Neural cell (in vitro differentiated cells): ENCODE results near the gene SLX4. TPM values are rescaled to one million over a fixed set of nuclear protein-coding genes. Genes with fewer than 3 reads are reported as not detected.

ENCODE experiments used
- H2AFZ ChIP-seq: fragments of 200-600, 300-800 bp; sonication (generic), shearing (Covaris generic); 2 replicates; pipeline ENCODE4 v1.6.0; 2014; ENCODE audit warnings: low read depth, mild to moderate bottlenecking, antibody characterized with exemption, low read length, moderate library complexity
- H3F3A ChIP-seq: fragments of 200-600 bp; shearing (Covaris generic); 2 replicates; pipeline ENCODE4 v1.6.1; 2016; ENCODE audit warnings: mild to moderate bottlenecking, moderate library complexity, mixed read lengths, antibody characterized with exemption, low read length; ENCODE audit not compliant: insufficient read depth, poor library complexity, severe bottlenecking
- H3K27ac ChIP-seq: fragments of 200-600, 300-800 bp; sonication (generic), shearing (Covaris generic); 2 replicates; pipeline ENCODE4 v1.5.1; 2014; ENCODE audit warnings: mild to moderate bottlenecking, low read length, moderate library complexity
- H3K27me3 ChIP-seq: fragments of 300-800, 200-600 bp; sonication (generic), shearing (Covaris generic); 2 replicates; pipeline ENCODE4 v1.6.0; 2014; ENCODE audit warnings: mild to moderate bottlenecking, low read depth, low read length, moderate library complexity; ENCODE audit not compliant: insufficient read depth
- H3K36me3 ChIP-seq: fragments of 300-800, 200-600 bp; sonication (generic), shearing (Covaris generic); 2 replicates; pipeline ENCODE4 v1.5.1; 2014; ENCODE audit warnings: mild to moderate bottlenecking, antibody characterized with exemption, low read length, moderate library complexity; ENCODE audit not compliant: insufficient read depth
- H3K4me2 ChIP-seq: fragments of 300-800, 200-600 bp; sonication (generic), shearing (Covaris generic); 2 replicates; pipeline ENCODE4 v1.6.0; 2014; ENCODE audit warnings: mild to moderate bottlenecking, low read length
- H3K4me3 ChIP-seq: fragments of 300-800, 200-600 bp; sonication (generic), shearing (Covaris generic); 2 replicates; pipeline ENCODE4 v1.5.1; 2014; ENCODE audit warnings: mild to moderate bottlenecking, low read length, moderate library complexity
- H3K79me2 ChIP-seq: fragments of 200-600 bp; shearing (Covaris generic); replicated peaks from 2 replicates; pipeline ENCODE4 v1.6.0; 2014; ENCODE audit warnings: mild to moderate bottlenecking, low read length, moderate library complexity; ENCODE audit not compliant: insufficient read depth
- H3K9ac ChIP-seq: fragments of 300-800, 200-600 bp; sonication (generic), shearing (Covaris generic); 2 replicates; pipeline ENCODE4 v1.6.1; 2016; ENCODE audit warnings: mild to moderate bottlenecking, low read length, mixed read lengths
- H3K9me2 ChIP-seq: fragments of 200-600 bp; shearing (Covaris generic); 2 replicates; pipeline ENCODE4 v1.6.1; 2016; ENCODE audit warnings: mild to moderate bottlenecking, low read length, mixed read lengths; ENCODE audit not compliant: insufficient read depth
- H3K9me3 ChIP-seq: fragments of 200-600, 300-800 bp; sonication (generic), shearing (Covaris generic); 2 replicates; pipeline ENCODE4 v1.6.1; 2016; ENCODE audit warnings: mild to moderate bottlenecking, mixed run types, low read length, moderate library complexity, mixed read lengths
- H4K20me1 ChIP-seq: fragments of 200-600 bp; shearing (Covaris generic); 2 replicates; pipeline ENCODE4 v1.6.1; 2016; ENCODE audit warnings: mild to moderate bottlenecking, mixed run types; ENCODE audit not compliant: insufficient read depth
- EP300 ChIP-seq: fragments of 450-650 bp; conservative IDR thresholded peaks from 2 replicates; pipeline ENCODE4 v1.6.1; 2014; ENCODE audit warnings: antibody characterized with exemption, mild to moderate bottlenecking, moderate library complexity; ENCODE audit not compliant: poor library complexity, severe bottlenecking
- EZH2 ChIP-seq: fragments of 200-600, 300-800 bp; shearing (Covaris generic), sonication (generic); IDR thresholded peaks from 2 replicates; pipeline ENCODE4 v1.6.1; 2014; ENCODE audit warnings: antibody characterized with exemption, low read length, borderline replicate concordance, mild to moderate bottlenecking; ENCODE audit not compliant: insufficient read depth, poor library complexity, severe bottlenecking
- MXI1 ChIP-seq: fragments of 450-650 bp; conservative IDR thresholded peaks from 2 replicates; pipeline ENCODE4 v1.6.1; 2014; ENCODE audit warnings: antibody characterized with exemption, mild to moderate bottlenecking; ENCODE audit not compliant: poor library complexity, severe bottlenecking
- POLR2AphosphoS5 ChIP-seq: IDR thresholded peaks from 2 replicates; pipeline ENCODE4 v1.6.1; 2012
- RAD21 ChIP-seq: fragments of 450-650 bp; conservative IDR thresholded peaks from 2 replicates; pipeline ENCODE4 v1.6.1; 2014; ENCODE audit warnings: antibody characterized with exemption, mild to moderate bottlenecking, moderate library complexity
- SMC3 ChIP-seq: fragments of 450-650 bp; conservative IDR thresholded peaks from 2 replicates; pipeline ENCODE4 v1.6.1; 2014; ENCODE audit warnings: antibody characterized with exemption, mild to moderate bottlenecking, moderate library complexity; ENCODE audit not compliant: poor library complexity
- TAF1 ChIP-seq: IDR thresholded peaks from 2 replicates; pipeline ENCODE4 v1.6.1; 2012; ENCODE audit warnings: low read depth
- polyA plus RNA-seq: library from polyadenylated mRNA; depleted of rRNA; stranded (reverse); fragments of >200 nt; gene quantifications from 2 replicates; pipeline ENCODE4 v1.2.3, GENCODE V29; 2014
- TF ChIP-seq, protein P1 (sequence below): IDR thresholded peaks from 2 replicates; pipeline ENCODE4 v1.6.1; 2012; ENCODE audit warnings: borderline replicate concordance
- TF ChIP-seq, protein P2 (sequence below): fragments of 450-650 bp; IDR thresholded peaks from 2 replicates; pipeline ENCODE4 v1.5.1; 2014; ENCODE audit warnings: antibody characterized with exemption, mild to moderate bottlenecking, moderate library complexity; ENCODE audit not compliant: poor library complexity, severe bottlenecking

The SLX4 gene
- polyA plus RNA-seq, 1 donor from 2014 or later, result 2.9 TPM

DNA sequence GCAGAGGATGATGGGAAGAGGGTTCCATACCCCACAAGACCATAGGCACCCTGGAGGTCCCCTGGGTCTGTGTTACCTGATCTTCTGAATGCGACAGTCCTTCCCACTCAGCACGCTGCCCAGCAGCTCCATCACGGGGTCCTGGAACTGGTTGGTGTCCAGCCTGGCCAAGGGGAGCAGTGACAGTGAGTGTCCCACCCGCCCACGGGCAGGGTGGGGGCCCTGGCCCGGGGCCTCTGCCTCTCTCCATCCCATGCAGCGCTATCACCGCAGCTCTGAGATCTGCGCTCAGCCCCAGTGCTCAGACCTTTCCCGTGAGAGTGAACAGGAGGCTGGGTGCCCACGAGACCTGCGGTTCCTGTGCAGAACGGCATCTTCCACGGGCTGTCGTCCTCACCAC lies 49.8 kb downstream of the SLX4 start:
- H3K9me2 ChIP-seq, result no peaks in the 10 kb centered on the region
- H3K9ac ChIP-seq, result no peak overlapping the region

DNA sequence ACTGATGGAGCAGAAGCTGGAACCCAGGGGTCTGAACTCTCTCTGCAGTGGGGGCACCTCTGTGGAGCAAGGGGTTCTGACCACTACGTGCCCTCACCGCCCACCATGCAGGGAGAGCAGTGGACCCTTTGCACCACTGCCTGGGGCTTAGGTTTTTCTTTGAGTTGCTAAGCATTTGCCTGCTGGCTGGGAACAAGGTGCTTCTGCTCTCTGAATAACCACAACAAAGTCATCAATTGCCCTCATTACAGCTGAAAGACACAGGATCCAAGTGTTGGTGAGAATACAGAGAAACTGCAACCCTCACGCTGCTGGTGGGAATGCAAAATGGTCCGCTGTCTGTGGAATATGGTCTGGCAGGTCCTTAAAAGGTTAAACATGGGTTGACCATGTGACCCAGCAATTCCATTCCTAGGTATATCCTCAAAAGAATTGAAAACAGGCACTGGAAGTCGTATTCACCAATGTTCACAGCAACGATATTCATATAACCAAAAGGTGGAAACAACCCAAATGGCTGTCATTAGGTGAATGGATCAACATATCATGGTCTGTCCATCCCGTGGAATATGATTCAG lies 57.0 kb downstream of the SLX4 start:
- Histone ChIP-seq H3K9me2 (no peaks in the 10 kb centered on the region), H4K20me1 (no peaks in the 10 kb centered on the region), H3K79me2 (no peaks in the 10 kb centered on the region), H3K27ac (no peak overlapping the region), H3K9ac (no peak overlapping the region), H3K36me3 (no peaks in the 10 kb centered on the region), H2AFZ (no peak overlapping the region), H3K4me3 (no peak overlapping the region), H3K27me3 (no peaks in the 10 kb centered on the region), H3F3A (no peaks in the 10 kb centered on the region), H3K9me3 (no peaks in the 10 kb centered on the region), H3K4me2 (no peak overlapping the region)
- TF ChIP-seq SMC3 (no peak), EP300 (no peak), TAF1 (no peak), POLR2AphosphoS5 (no peak), RAD21 (no peak), EZH2 (no peak), MXI1 (no peak)
- TF ChIP-seq, protein P1, sequence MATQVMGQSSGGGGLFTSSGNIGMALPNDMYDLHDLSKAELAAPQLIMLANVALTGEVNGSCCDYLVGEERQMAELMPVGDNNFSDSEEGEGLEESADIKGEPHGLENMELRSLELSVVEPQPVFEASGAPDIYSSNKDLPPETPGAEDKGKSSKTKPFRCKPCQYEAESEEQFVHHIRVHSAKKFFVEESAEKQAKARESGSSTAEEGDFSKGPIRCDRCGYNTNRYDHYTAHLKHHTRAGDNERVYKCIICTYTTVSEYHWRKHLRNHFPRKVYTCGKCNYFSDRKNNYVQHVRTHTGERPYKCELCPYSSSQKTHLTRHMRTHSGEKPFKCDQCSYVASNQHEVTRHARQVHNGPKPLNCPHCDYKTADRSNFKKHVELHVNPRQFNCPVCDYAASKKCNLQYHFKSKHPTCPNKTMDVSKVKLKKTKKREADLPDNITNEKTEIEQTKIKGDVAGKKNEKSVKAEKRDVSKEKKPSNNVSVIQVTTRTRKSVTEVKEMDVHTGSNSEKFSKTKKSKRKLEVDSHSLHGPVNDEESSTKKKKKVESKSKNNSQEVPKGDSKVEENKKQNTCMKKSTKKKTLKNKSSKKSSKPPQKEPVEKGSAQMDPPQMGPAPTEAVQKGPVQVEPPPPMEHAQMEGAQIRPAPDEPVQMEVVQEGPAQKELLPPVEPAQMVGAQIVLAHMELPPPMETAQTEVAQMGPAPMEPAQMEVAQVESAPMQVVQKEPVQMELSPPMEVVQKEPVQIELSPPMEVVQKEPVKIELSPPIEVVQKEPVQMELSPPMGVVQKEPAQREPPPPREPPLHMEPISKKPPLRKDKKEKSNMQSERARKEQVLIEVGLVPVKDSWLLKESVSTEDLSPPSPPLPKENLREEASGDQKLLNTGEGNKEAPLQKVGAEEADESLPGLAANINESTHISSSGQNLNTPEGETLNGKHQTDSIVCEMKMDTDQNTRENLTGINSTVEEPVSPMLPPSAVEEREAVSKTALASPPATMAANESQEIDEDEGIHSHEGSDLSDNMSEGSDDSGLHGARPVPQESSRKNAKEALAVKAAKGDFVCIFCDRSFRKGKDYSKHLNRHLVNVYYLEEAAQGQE, result no peak
- TF ChIP-seq, protein P2, sequence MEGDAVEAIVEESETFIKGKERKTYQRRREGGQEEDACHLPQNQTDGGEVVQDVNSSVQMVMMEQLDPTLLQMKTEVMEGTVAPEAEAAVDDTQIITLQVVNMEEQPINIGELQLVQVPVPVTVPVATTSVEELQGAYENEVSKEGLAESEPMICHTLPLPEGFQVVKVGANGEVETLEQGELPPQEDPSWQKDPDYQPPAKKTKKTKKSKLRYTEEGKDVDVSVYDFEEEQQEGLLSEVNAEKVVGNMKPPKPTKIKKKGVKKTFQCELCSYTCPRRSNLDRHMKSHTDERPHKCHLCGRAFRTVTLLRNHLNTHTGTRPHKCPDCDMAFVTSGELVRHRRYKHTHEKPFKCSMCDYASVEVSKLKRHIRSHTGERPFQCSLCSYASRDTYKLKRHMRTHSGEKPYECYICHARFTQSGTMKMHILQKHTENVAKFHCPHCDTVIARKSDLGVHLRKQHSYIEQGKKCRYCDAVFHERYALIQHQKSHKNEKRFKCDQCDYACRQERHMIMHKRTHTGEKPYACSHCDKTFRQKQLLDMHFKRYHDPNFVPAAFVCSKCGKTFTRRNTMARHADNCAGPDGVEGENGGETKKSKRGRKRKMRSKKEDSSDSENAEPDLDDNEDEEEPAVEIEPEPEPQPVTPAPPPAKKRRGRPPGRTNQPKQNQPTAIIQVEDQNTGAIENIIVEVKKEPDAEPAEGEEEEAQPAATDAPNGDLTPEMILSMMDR, result no peak

More for the DNA sequence above, 49.8 kb downstream of the SLX4 start:
- H3K27me3 ChIP-seq, result no peaks in the 10 kb centered on the region
- no peaks in the 10 kb centered on the region for H3K9me3 ChIP-seq
- H3F3A ChIP-seq, result no peaks in the 10 kb centered on the region
- TF ChIP-seq MXI1 (no peak), RAD21 (no peak), POLR2AphosphoS5 (no peak)
- no peak overlapping the region for H3K27ac ChIP-seq
- H3K4me3 ChIP-seq, result no peak overlapping the region
- H3K79me2 ChIP-seq, result no peaks in the 10 kb centered on the region
- no peak overlapping the region for H2AFZ ChIP-seq
- no peaks in the 10 kb centered on the region for H3K36me3 ChIP-seq
- H4K20me1 ChIP-seq, result no peaks in the 10 kb centered on the region
- H3K4me2 ChIP-seq, result no peak overlapping the region
